Measurements from ENCODE around the gene MYO5A.
"Not testable (repeated sequence)": the region's sequence is repeated elsewhere in the genome, so short reads cannot be mapped to it uniquely, and the experiment has no call there.

Gene MYO5A

DNA sequence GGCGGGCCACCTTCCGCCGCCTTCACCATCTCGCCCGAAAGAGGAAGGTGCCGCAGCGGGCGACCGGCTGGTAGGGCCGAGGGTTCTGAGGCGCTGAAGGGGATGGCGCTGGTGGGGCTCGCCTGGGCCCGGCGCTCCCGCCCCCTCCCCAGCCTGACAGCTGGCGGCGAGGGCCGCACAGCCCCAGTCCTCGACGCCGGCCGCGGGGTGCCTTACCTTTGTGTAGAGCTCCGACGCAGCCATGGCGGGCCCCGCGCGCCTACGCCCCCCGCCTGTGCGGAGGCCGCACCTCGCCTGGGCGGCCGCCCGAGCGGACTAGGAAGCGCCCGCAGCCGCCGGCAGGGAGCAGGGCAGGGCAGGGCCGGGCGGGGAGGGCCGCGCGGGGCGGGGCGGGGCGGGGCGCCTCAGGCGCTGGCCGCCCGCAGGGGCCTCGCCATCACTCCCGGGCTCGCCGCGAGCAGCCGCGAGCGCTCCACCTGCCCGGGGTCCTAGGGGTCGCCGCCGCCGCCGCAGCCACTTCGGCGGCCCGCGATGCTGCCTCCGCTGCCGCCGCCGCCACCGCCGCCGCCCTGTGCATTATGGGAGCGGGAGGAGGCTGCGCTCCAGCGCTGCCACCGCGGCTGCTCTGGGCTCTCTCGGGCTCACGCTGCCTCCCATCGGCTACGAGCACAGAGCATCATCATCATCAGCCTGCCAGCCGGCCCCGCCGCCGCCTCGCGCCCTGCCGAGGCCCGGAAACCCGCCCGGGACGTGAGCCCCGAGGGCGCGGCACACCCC lies at the start of gene MYO5A:
Gene MYO5A (minus strand): TSS at position 317 of the 777 bp plus-strand sequence. CDS start 74 bp downstream, at position 243.
- peak; percentile 77 to 79 for DNase-seq

GRCh38 chr15:52576692-52577091 lies 48.0 kb upstream of the MYO5A start:
- DNase-seq = no peak

DNA sequence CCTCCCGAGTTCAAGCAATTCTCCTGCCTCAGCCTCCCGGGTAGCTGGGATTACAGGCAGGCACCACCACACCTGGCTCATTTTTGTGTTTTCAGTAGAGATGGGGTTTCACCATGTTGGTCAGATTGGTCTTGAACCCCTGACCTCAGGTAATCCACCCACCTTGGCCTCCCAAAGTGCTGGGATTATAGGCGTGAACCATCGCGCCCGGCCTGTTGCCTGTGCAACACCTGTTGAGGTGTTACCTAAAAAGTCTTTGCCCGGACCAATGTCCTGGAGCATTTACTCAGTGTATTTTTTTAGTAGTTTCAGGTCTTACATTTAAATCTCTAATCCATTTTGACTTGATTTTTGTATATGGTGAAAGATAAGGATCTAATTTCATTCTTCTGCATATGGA lies 46.9 kb upstream of the MYO5A start:
- DNase-seq = not testable (repeated sequence)

GRCh38 chr15:52575072-52575471 lies 46.4 kb upstream of the MYO5A start:
- DNase-seq = no peak

GRCh38 chr15:52574623-52575022 lies 45.9 kb upstream of the MYO5A start:
- DNase-seq = not testable (repeated sequence)

- DNase-seq = peak; percentile 82 to 86
Observed at GRCh38 chr15:52568601-52569585, 40.2 kb upstream of the MYO5A start, which contains the start of gene ARPP19. ARPP19 (minus strand) TSS chr15:52569030; CDS start chr15:52568892, 138 bp downstream.

DNA sequence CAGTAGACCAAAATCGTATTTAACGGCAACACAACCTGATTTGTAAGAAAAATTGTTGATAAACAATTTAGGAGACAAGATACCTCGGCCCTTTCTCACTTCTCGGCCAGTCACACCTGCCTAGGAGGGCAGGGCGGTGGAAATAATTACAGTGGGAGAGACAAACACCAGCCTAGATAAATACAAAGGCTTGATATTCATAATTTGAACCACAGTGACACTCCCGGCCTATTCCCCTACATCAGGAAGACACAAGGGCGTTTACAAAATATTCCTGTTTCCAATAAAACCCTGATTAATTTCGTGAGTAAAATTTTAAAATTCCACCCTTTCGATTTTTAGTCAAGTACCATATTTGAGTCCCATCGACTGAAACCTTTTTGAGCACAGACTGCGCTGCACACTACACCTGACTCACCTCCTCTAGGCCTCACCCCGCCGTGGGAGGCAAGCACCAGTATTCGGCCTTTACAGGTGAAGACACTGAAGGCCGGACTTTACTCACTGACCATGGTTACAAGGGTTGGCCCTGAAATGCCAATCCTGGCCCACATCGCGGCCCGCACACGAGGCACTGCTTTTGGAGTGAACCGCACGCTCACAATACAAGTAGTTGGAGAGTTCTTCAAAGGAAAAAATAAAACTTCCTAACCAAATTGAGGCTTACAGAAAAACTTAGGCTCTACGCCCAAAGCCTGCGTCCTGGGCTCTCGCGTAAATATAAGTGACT lies 39.4 kb upstream of the MYO5A start:
- DNase-seq = peak; percentile 53 to 60

DNA sequence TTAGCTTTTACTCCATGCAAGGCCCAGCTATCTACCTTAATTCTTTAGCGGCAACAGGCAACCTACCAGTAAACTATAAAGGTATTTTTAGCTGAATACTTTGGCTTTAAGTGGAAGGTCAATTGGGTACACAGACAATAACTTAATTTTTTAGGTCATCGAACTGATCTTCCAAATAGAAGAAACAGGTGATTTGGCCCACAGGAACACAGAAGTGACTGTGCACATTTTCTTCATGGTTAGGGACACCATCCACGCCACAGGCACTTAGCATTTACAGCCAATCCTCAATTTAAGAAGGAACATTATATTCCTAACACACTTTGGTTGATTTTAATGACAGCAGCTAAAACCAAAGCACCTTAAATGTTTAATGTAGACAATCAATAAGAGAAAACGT lies 38.2 kb upstream of the MYO5A start:
- no peak for DNase-seq

DNA sequence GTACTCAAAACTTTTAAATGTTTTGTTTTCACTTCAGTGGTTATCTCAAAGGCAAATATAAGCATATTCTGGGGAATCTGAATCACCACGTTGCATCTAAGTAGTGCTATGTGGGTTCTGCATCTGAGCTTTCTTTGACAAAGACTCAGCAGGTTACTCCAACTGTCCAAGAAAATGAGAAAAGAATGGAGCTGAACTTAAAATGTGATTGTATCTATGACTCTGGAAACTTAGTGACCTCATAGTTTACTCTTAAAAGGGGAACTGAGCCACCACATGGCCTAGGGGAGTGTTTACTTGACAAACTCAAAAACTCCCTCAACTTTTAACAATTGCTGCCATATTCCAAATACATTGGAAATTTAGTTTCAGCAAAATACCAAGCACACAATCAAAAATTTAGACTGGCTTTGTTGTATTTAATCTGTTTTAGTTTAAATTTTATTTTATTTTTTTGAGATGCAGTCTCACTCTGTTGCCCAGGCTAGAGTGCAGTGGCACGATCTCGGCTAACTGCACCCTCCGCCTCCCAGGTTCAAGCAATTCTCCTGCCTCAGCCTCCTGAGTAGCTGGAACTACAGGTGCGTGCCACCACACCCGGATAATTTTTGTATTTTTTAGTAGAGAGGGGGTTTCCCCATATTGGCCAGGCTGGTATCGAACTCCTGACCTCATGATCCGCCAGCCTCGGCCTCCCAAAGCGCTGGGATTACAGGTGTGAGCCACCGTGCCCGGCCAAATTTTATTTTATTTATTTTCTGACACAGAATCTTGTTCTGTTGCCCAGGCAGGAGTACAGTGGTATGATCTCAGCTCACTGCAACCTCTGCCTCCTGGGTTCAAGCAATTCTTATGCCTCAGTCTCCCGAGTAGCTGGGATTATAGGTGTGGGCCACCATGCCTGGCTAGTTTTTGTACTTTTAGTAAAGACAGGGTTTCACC lies 37.0 kb upstream of the MYO5A start:
- not testable (repeated sequence) for DNase-seq

DNA sequence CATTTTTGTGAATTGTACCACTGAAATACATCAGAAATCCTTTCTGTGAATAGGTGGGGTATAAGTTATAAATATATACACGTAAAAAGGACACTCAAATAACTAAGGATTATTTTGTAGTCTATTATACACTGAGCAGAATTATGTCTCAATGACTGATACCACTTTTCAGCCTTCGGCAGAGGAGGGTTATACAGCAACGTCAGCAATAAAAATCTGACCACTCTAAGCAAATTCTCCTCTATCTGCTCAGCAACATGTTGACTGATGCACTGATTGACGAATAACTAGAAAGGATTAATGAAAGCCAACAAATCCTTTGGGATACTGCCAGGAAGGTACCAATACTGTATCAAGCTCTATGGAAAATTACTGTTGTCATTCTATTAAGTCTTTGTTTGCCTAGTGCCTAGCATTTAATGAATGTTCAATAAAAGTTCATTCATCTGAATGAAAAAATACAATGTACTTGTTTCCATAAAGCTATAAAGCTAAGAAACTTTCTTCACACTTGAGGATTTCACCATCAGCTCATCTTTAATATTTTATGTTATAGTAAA lies 34.9 kb upstream of the MYO5A start:
- DNase-seq = no peak

DNA sequence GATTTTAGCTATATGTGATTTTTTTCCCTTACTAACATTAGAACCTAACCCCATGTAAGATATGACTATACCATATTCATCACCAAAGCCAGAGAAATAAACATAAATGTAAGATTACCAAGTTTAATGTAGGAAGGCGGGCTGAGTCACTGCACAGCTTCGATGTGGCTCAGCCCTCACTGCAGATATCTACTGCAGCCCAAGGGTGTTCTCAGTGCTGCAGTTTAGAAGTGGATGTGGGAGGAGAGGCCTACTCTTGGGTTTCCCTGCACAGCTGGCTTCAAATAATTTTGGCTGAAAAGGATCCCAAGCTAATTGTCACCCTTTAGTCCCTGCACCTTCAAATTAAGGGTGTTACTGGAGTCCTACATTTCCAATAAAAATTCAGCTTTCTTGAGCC lies 30.9 kb upstream of the MYO5A start:
- peak; percentile 50 to 62 for DNase-seq

GRCh38 chr15:52559022-52559421 lies 30.3 kb upstream of the MYO5A start:
- no peak for DNase-seq

DNA sequence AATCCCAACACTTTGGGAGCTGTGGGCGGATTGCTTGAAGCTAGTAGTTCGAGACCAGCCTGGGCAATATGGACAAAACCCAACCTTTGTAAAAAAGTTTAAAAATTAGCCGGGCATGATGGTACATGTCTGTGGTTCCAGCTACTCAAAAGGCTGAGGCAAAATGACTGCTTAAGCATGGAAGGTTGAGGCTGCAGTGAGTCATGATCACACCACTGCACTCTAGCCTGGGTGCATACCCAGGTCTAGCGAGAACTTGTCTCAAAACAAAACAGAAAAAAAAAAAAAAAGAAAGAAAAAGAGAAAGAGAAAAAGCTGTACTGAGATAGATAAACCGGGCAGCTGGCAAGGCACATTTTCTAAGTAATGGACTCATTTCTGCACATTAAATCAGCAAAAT lies 29.5 kb upstream of the MYO5A start:
- DNase-seq = peak; percentile 55 to 60

DNA sequence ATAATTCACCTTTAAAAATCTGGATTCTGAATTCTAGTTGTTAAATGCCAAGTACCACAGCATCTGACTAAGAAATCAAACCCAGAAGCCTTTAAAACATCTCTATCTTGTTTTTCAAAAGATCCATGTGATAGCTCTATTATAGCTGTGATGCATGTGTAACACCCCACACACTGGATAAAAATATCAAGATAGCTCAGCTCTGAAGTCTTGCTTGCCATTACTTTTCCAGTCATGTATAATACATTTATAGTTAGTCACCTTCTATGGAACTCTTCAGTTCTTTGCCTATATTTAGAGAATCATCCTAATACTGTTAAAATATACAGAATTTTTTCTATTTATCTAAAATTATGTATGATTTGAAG lies 28.6 kb upstream of the MYO5A start:
- no peak for DNase-seq

- no peak for DNase-seq
Observed at GRCh38 chr15:52556524-52557273, 28.0 kb upstream of the MYO5A start.

DNA sequence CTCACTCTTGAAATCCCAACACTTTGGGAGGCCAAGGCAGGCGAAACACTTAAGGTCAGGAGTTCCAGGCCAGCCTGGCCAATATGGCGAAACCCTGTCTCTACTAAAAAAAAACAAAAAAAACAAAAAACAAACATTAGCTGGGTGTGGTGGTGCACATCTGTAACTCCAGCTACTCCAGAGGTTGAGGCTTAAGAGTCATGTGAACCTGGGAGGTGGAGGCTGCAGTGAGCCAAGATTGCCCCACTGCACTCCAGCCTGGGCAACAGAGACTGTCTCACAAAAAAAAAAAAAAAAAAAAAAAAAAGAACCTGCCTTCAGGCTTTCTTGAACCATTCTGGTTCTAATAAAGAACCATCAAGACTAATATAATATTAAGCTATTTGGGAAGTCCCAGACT lies 23.6 kb upstream of the MYO5A start:
- DNase-seq = no peak

- no peak for DNase-seq
Observed at GRCh38 chr15:52551762-52552161, 23.1 kb upstream of the MYO5A start.

- DNase-seq = not testable (repeated sequence)
Observed at GRCh38 chr15:52551186-52551585, 22.5 kb upstream of the MYO5A start.

DNA sequence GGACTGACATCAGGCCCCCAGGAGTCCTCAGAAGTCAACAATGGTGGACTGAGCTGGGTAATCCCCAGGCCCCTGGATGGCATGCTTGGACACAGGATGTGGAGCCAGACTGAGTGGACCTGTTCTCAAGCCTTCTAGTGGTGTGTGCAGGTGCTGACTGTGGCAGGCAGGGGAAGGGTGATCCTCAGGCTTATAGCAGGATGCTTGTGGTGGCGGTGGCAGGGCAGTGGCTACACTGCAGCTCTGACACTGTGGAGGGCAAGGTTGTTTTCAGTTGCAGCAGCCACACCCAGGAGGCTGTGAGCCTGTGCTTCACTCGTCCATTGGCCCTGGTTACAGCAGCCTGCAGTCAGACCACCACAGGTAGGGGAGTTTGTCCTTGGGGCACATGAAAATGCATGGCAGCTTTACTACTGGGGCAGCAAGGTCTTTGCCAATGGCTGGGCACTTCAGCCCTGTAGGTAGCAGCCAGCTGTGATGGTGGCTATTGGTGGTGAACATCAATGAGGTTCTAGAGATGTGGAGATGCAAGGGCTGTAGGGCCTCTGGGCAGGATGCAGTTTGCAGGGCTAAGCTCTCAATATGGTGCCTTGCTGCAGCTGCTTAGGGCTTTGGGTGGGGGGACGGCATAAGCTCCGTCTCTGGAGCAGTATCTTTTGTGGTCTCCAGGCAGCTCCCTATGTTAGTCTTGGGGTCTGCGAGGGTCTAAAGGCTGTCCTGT lies 17.5 kb upstream of the MYO5A start:
- no peak for DNase-seq

Measured in stimulated activated CD4-positive, alpha-beta T cell treated with anti-CD3 and anti-CD28 coated beads, Interleukin-2, amount 100 ng/mL, for 24 hours (primary cell).